HCT116 (cell line): Measurements from ENCODE around the gene SLC35F2.

Experiments used
- ATF3 ChIP-seq: IDR thresholded peaks from 2 replicates; pipeline ENCODE4 v1.6.1; 2012
- CEBPB ChIP-seq: IDR thresholded peaks from 2 replicates; pipeline ENCODE4 v1.6.1; 2012; ENCODE audit warnings: low read depth
- EGR1 ChIP-seq: IDR thresholded peaks from 2 replicates; pipeline ENCODE4 v1.6.1; 2012; ENCODE audit warnings: low read depth
- EZH2 ChIP-seq: fragments of 200-600 bp; sonication (generic); IDR thresholded peaks from 2 replicates; pipeline ENCODE4 v1.6.1; 2017; ENCODE audit warnings: antibody characterized with exemption, mixed run types
- EZH2phosphoT487 ChIP-seq: fragments of 200-600 bp; IDR thresholded peaks from 2 replicates; pipeline ENCODE4 v1.6.1; 2018; ENCODE audit warnings: antibody characterized with exemption, borderline replicate concordance
- JUND ChIP-seq: IDR thresholded peaks from 2 replicates; pipeline ENCODE4 v1.6.1; 2012
- POLR2A ChIP-seq: IDR thresholded peaks from 2 replicates; pipeline ENCODE4 v1.7.0; 2011; ENCODE audit warnings: borderline replicate concordance; ENCODE audit not compliant: insufficient read depth, insufficient read length; ENCODE audit errors: extremely low read depth
- POLR2AphosphoS5 ChIP-seq: IDR thresholded peaks from 2 replicates; pipeline ENCODE4 v1.6.1; 2011; ENCODE audit warnings: mild to moderate bottlenecking, low read depth, low read length, moderate library complexity
- REST ChIP-seq: IDR thresholded peaks from 2 replicates; pipeline ENCODE4 v1.6.1; 2012; ENCODE audit warnings: low read depth
- SIN3A ChIP-seq: IDR thresholded peaks from 2 replicates; pipeline ENCODE4 v1.6.1; 2012; ENCODE audit warnings: low read depth
- SP1 ChIP-seq: IDR thresholded peaks from 2 replicates; pipeline ENCODE4 v1.6.1; 2012; ENCODE audit warnings: low read depth
- ZNF274 ChIP-seq: fragments of 200-500 bp; sonication (Bioruptor generic); IDR thresholded peaks from 2 replicates; pipeline ENCODE4 v1.6.1; 2014; ENCODE audit warnings: mild to moderate bottlenecking, low read depth, low read length, inconsistent platforms
- TF ChIP-seq, protein P1 (sequence below): IDR thresholded peaks from 2 replicates; pipeline ENCODE4 v1.6.1; 2012
- TF ChIP-seq, protein P2 (sequence below), 3 experiments: fragments of 200-600 bp in 1 of 3; sonication (generic) in 1 of 3; IDR thresholded peaks in 2 of 3; conservative IDR thresholded peaks in 1 of 3; 2 replicates each; pipeline ENCODE4 v1.5.1; 2012 to 2017; ENCODE audit warnings: low read depth in 2 of 3, low read length in 2 of 3, antibody characterized with exemption in 1 of 3, borderline replicate concordance in 1 of 3, control low read depth in 1 of 3, mild to moderate bottlenecking in 1 of 3, mixed read lengths in 1 of 3, mixed run types in 1 of 3, moderate library complexity in 1 of 3; ENCODE audit not compliant: insufficient read depth in 1 of 3

- TF ChIP-seq POLR2A (no peak), CEBPB (no peak), EZH2 (no peak), POLR2AphosphoS5 (no peak), EZH2phosphoT487 (no peak), EGR1 (no peak), SIN3A (no peak), ATF3 (no peak), ZNF274 (no peak), JUND (no peak), SP1 (no peak), REST (no peak)
- TF ChIP-seq, protein P1, sequence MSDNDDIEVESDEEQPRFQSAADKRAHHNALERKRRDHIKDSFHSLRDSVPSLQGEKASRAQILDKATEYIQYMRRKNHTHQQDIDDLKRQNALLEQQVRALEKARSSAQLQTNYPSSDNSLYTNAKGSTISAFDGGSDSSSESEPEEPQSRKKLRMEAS, result no peak
- TF ChIP-seq, protein P2, sequence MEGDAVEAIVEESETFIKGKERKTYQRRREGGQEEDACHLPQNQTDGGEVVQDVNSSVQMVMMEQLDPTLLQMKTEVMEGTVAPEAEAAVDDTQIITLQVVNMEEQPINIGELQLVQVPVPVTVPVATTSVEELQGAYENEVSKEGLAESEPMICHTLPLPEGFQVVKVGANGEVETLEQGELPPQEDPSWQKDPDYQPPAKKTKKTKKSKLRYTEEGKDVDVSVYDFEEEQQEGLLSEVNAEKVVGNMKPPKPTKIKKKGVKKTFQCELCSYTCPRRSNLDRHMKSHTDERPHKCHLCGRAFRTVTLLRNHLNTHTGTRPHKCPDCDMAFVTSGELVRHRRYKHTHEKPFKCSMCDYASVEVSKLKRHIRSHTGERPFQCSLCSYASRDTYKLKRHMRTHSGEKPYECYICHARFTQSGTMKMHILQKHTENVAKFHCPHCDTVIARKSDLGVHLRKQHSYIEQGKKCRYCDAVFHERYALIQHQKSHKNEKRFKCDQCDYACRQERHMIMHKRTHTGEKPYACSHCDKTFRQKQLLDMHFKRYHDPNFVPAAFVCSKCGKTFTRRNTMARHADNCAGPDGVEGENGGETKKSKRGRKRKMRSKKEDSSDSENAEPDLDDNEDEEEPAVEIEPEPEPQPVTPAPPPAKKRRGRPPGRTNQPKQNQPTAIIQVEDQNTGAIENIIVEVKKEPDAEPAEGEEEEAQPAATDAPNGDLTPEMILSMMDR (IDR thresholded peaks at IDR 0.05 in 2 of 3, conservative IDR thresholded peaks at IDR 0.05 in 1 of 3; ENCODE audit: borderline replicate concordance in 1 of 3, insufficient read depth in 1 of 3, low read depth in 2 of 3, low read length in 2 of 3), result no peak
Measured at GRCh38 chr11:107818491-107818890, 40.1 kb downstream of the SLC35F2 start.
